ENCODE measurements around the gene ZFP36. TPM values are rescaled to one million over a fixed set of nuclear protein-coding genes. Genes with fewer than 3 reads are reported as not detected.
A peak's percentile ranks its signal among the peaks of the same experiment; 100 is the strongest.
"Not testable (repeated sequence)": the region's sequence is repeated elsewhere in the genome, so short reads cannot be mapped to it uniquely, and the experiment has no call there.

The ZFP36 gene
- total RNA-seq, 1 donor from 2014 or later, result 631 TPM

DNA sequence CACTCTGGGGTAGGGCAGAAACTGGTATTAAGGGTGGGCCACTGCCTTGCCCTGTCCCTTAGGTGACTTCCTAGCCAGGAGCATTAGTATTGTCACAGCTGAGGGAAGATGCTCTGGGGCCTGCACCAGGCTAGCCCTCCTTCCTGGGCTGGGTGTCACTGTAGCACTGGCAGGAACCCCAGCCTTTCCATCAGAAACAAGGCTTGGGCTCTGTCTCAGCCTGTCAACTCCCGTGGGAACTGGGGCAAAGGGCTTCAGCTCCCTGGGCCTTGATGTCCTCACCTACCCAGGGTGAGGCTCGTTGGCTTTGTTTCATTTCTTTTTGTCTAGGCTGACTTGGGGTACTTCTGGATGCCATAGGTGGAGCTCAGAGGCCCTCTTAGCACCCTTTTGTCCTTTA lies 33.7 kb upstream of the ZFP36 start:
- Histone ChIP-seq H3K4me3 (peak overlapping the region; percentile 2 to 28), H3K9me3 (no peaks in the 10 kb centered on the region), H3K27ac (peak overlapping the region; percentile 94), H3K27me3 (no peaks in the 10 kb centered on the region), H3K4me1 (peaks cover 33% of the 10 kb centered on the region), H3K36me3 (peaks cover 4 to 54% of the 10 kb centered on the region in 2 donors)
- DNase-seq (ENCODE audit: extremely low spot score in 2 of 2), result no peak
- intact Hi-C loops (cut with DNase I), result no loop called here
- TF ChIP-seq CTCF (IDR thresholded peaks at IDR 0.05), result no peak
- TF ChIP-seq POLR2AphosphoS5 (IDR thresholded peaks at IDR 0.05; ENCODE audit: insufficient read depth in 1 of 2, low read depth in 1 of 2), result no peak
- no peak for TF ChIP-seq POLR2A (IDR thresholded peaks at IDR 0.05)

DNA sequence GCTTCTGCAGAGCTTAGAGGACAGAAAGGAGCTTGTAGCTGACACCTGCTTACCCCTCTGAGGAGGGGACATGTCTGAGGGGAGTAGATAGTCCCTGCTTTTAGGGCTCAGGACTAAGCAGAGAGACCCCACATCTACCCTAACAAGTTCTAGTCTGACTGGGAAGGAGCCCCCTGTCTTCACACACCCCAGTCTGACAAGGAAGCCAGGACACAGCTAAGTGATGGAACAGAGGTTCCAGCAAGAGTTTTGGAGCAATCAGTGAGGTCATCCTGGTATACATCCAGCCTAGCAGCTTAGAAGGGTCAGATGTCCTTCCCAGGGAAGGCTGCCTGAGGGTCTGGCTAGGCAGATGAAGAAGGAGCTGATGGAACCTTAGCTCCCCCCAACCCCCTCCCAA lies 30.7 kb upstream of the ZFP36 start:
- intact Hi-C loops (cut with DNase I), result no loop called here
- Histone ChIP-seq H3K27ac (no peak overlapping the region), H3K27me3 (no peaks in the 10 kb centered on the region), H3K4me3 (no peak overlapping the region), H3K9me3 (no peaks in the 10 kb centered on the region), H3K4me1 (peaks cover 27% of the 10 kb centered on the region), H3K36me3 (peaks cover 4 to 66% of the 10 kb centered on the region in 2 donors)
- TF ChIP-seq POLR2A (IDR thresholded peaks at IDR 0.05) (no peak), POLR2AphosphoS5 (IDR thresholded peaks at IDR 0.05; ENCODE audit: insufficient read depth in 1 of 2, low read depth in 1 of 2) (no peak), CTCF (IDR thresholded peaks at IDR 0.05) (no peak)
- DNase-seq (ENCODE audit: extremely low spot score in 2 of 2), result no peak

DNA sequence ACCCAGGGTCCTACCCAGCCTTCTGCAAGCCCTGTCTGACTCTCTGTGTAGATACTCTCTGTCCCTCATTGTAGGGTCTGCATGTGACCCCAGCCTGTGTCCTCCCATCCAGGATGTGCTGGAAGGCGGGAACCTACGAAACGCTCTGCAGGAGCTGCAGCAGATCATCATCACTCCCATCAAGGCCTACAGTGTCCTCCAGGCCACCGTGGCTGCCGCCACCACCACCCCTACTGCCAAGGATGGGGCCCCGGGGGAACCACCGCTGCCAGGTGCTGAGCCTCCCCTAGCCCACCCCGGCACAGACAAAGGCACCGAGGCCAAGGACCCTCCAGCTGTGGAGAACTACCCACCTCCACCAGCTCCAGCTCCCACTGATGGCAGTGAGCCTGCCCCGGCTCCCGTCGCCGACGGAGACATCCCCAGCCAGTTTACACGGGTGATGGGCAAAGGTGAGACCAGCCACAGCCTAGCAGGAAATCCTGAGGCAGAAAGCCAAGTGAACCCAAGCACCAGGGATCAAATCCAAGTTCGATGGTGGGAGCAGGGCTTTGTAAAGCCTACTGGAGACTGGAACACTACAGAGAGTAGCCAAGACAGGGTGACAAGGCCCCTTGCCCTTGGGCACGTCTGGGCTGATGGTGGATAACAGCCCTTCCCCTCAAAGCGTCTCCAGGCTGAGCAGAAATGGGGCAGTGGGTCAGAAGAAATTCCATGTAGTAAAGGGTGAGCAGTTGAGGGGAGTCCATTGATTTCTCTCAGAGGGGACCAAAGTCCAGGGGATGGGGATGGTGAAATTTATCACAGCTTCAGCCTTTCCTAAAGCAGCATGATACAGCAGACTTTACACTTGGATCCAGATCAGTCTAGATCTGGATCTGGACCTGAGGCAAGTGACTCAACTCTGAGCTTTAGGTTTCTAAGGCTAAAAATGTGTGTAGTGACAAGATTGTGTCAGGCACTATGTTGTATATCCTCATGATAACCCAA lies 29.0 kb upstream of the ZFP36 start:
- Histone ChIP-seq H3K27me3 (no peaks in the 10 kb centered on the region), H3K4me1 (peaks cover 12% of the 10 kb centered on the region), H3K36me3 (peaks cover 4 to 69% of the 10 kb centered on the region in 2 donors), H3K27ac (no peak overlapping the region), H3K4me3 (no peak overlapping the region), H3K9me3 (no peaks in the 10 kb centered on the region)
- DNase-seq (ENCODE audit: extremely low spot score in 2 of 2), result no peak
- TF ChIP-seq POLR2AphosphoS5 (IDR thresholded peaks at IDR 0.05; ENCODE audit: insufficient read depth in 1 of 2, low read depth in 1 of 2), result no peak
- no peak for TF ChIP-seq POLR2A (IDR thresholded peaks at IDR 0.05)
- TF ChIP-seq CTCF (IDR thresholded peaks at IDR 0.05), result no peak
- intact Hi-C loops (cut with DNase I), result no loop called here

- H3K9me3 ChIP-seq; H3K4me3 ChIP-seq; DNase-seq (ENCODE audit: extremely low spot score in 2 of 2); H3K4me1 ChIP-seq; H3K27ac ChIP-seq; intact Hi-C loops (cut with DNase I); H3K27me3 ChIP-seq: not testable (repeated sequence)
- H3K36me3 ChIP-seq, result peaks cover 4 to 81% of the 10 kb centered on the region in 2 donors
Observed at GRCh38 chr19:39379366-39379765, 27.3 kb upstream of the ZFP36 start.

- Histone ChIP-seq H3K9me3 (no peaks in the 10 kb centered on the region), H3K4me3 (no peak overlapping the region), H3K4me1 (no peaks in the 10 kb centered on the region), H3K36me3 (peaks cover 4 to 82% of the 10 kb centered on the region in 2 donors), H3K27me3 (no peaks in the 10 kb centered on the region), H3K27ac (no peak overlapping the region)
- no peak for DNase-seq (ENCODE audit: extremely low spot score in 2 of 2)
- intact Hi-C loops (cut with DNase I), result no loop called here
- TF ChIP-seq POLR2AphosphoS5 (IDR thresholded peaks at IDR 0.05; ENCODE audit: insufficient read depth in 1 of 2, low read depth in 1 of 2) (no peak), CTCF (IDR thresholded peaks at IDR 0.05) (no peak), POLR2A (IDR thresholded peaks at IDR 0.05) (no peak)
Observed at GRCh38 chr19:39379865-39380396, 26.7 kb upstream of the ZFP36 start.

Data from vagina (tissue), 2 donors.